K562 (cell line): ENCODE data around the gene PEPD. TPM values are rescaled to one million over a fixed set of nuclear protein-coding genes. Genes with fewer than 3 reads are reported as not detected.
A peak's percentile ranks its signal among the peaks of the same experiment; 100 is the strongest.

Source experiments
- ATAC-seq: fragments of 200-7000 bp; cut with Tn5 transposase; 3 replicates; pipeline ENCODE4 v1.9.1; 2020; ENCODE audit warnings: moderate library complexity
- BruUV-seq: library from RNA; stranded (reverse); fragments of 400-500 nt; replicated peaks from 2 replicates; lab custom pipeline; 2021; lab: Mats Ljungman, UMichigan
- CTCF ChIA-PET: fragments of 300-600 bp; formaldehyde crosslinking; extraction: SDS; loops from one replicate; lab custom pipeline; 2021; ENCODE audit warnings: low intra/inter-chr PET ratio; lab: Yijun Ruan, JAX
- POLR2A ChIA-PET: fragments of 300-600, 350-650 bp; sonication (Branson Sonifier 250); formaldehyde crosslinking; extraction: SDS; loops from one replicate; lab custom pipeline; 2021; ENCODE audit warnings: antibody characterized with exemption, inconsistent platforms; lab: Yijun Ruan, JAX
- DNase-seq, 4 experiments: peaks; one replicate each; pipeline versions ENCODE4 v3.0.0 to v3.0.0-alpha.2; 2011 to 2018; ENCODE audit warnings: low spot score in 3 of 4, mixed read lengths in 3 of 4; ENCODE audit errors: extremely low read depth in 1 of 4
- FAIRE-seq: peaks from 2 replicates; lab custom pipeline; 2011; peaks lifted over from hg19 to GRCh38; lab: Jason Lieb, UNC
- H2AFZ ChIP-seq: 2 replicates; pipeline ENCODE4 v1.6.0; 2011; ENCODE audit warnings: low read depth, low read length, control low read depth, inconsistent platforms
- H3K27ac ChIP-seq: fragments of 200-600 bp; 3 replicates; pipeline ENCODE4 v1.8.0; 2011; ENCODE audit warnings: low read depth, mild to moderate bottlenecking, control low read depth, inconsistent platforms, low read length, moderate library complexity, mixed read lengths; ENCODE audit errors: extremely low read depth
- H3K27me3 ChIP-seq, 2 experiments: fragments of 300-600 bp in 1 of 2; 2 replicates in 1 of 2; 3 replicates in 1 of 2; pipeline versions ENCODE4 v1.6.0 to v1.8.0; 2011; ENCODE audit warnings: inconsistent platforms in 2 of 2, low read length in 2 of 2, mild to moderate bottlenecking in 1 of 2, mixed read lengths in 1 of 2, moderate library complexity in 1 of 2; ENCODE audit not compliant: control insufficient read depth in 2 of 2, insufficient read depth in 2 of 2
- H3K36me3 ChIP-seq: fragments of 300-600 bp; 3 replicates; pipeline ENCODE4 v1.8.0; 2011; ENCODE audit warnings: mild to moderate bottlenecking, low read length, inconsistent platforms; ENCODE audit not compliant: control insufficient read depth, insufficient read depth
- H3K4me1 ChIP-seq, 2 experiments: fragments of 200-600 bp in 1 of 2; replicated peaks in 1 of 2; 2 replicates in 1 of 2; 3 replicates in 1 of 2; pipeline versions ENCODE4 v1.5.1 to v1.8.0; 2011; ENCODE audit warnings: inconsistent platforms in 2 of 2, low read length in 2 of 2, mild to moderate bottlenecking in 1 of 2, mixed read lengths in 1 of 2, moderate library complexity in 1 of 2; ENCODE audit not compliant: control insufficient read depth in 2 of 2, insufficient read depth in 2 of 2
- H3K4me2 ChIP-seq: 2 replicates; pipeline ENCODE4 v1.6.1; 2011; ENCODE audit warnings: low read length, control low read depth, inconsistent platforms, mixed read lengths; ENCODE audit not compliant: insufficient read depth
- H3K4me3 ChIP-seq: fragments of 200-600 bp; sonication (generic), shearing (Covaris generic); 2 replicates; pipeline ENCODE4 v1.5.1; 2016; ENCODE audit warnings: control low read depth, inconsistent platforms
- H3K79me2 ChIP-seq: fragments of 200-600 bp; 3 replicates; pipeline ENCODE4 v1.8.0; 2011; ENCODE audit warnings: low read length, inconsistent platforms; ENCODE audit not compliant: control insufficient read depth, insufficient read depth
- H3K9ac ChIP-seq, 2 experiments: 2 replicates each; pipeline versions ENCODE4 v1.6.0 to v1.6.1; 2011; ENCODE audit warnings: low read depth in 2 of 2, low read length in 2 of 2, control low read depth in 1 of 2, inconsistent platforms in 1 of 2, mild to moderate bottlenecking in 1 of 2, mixed read lengths in 1 of 2; ENCODE audit not compliant: insufficient read depth in 1 of 2
- H3K9me1 ChIP-seq: one replicate; pipeline ENCODE4 v1.6.0; 2011; ENCODE audit warnings: inconsistent platforms, mild to moderate bottlenecking, low read length, moderate library complexity; ENCODE audit not compliant: control insufficient read depth, insufficient read depth
- H3K9me3 ChIP-seq: replicated peaks from 2 replicates; pipeline ENCODE4 v1.5.1; 2011; ENCODE audit warnings: low read depth, low read length, inconsistent platforms; ENCODE audit not compliant: control insufficient read depth, insufficient read depth
- H4K20me1 ChIP-seq: replicated peaks from 2 replicates; pipeline ENCODE4 v1.6.1; 2011; ENCODE audit warnings: low read length, inconsistent platforms, mixed read lengths; ENCODE audit not compliant: control insufficient read depth, insufficient read depth
- HDGF ChIP-seq: fragments of 450-650 bp; IDR thresholded peaks from 2 replicates; pipeline ENCODE4 v1.6.1; 2016
- NFRKB ChIP-seq: fragments of 450-650 bp; IDR thresholded peaks from 2 replicates; pipeline ENCODE4 v1.6.1; 2016; ENCODE audit warnings: low read depth
- POLR2G ChIP-seq: fragments of 200-400 bp; formaldehyde crosslinking; IDR thresholded peaks from 2 replicates; pipeline ENCODE4 v1.6.1; 2017; ENCODE audit warnings: low read depth, mild to moderate bottlenecking, antibody characterized with exemption, low read length, moderate library complexity
- RAD21 ChIP-seq, 2 experiments: fragments of 250-450 bp in 1 of 2; fragments of 450-650 bp in 1 of 2; sonication (Bioruptor Pico) in 1 of 2; formaldehyde crosslinking in 1 of 2; IDR thresholded peaks in 1 of 2; conservative IDR thresholded peaks in 1 of 2; 2 replicates each; pipeline versions ENCODE4 v1.4.0 to v1.8.0; 2020 to 2022; ENCODE audit warnings: mild to moderate bottlenecking in 2 of 2, moderate library complexity in 1 of 2
- ZNF217 ChIP-seq: sonication (generic); formaldehyde crosslinking; IDR thresholded peaks from 2 replicates; pipeline ENCODE4 v1.8.0; 2022; ENCODE audit warnings: mild to moderate bottlenecking, missing genetic modification reagents
- WGBS: fragments of 100-300 bp; shearing (Covaris generic); methylation state at CpG from one replicate; pipeline ENCODE4 v1.1.6; 2016; ENCODE audit warnings: low coverage, mixed read lengths; ENCODE audit not compliant: insufficient coverage; ENCODE audit errors: missing lambda C conversion rate; 5-methylcytosine and 5-hydroxymethylcytosine counted together
- in situ Hi-C: fragments of 300-500 bp; cut with MboI; formaldehyde crosslinking; loops from 4 replicates; pipeline ENCODE4 v1.15.0; 2018; ENCODE audit warnings: inconsistent platforms, mixed read lengths
- intact Hi-C: fragments of 100-400 bp; cut with micrococcal nuclease; formaldehyde crosslinking; loops from 2 replicates; pipeline ENCODE4 v1.14.2; 2022
- polyA plus RNA-seq, 8 experiments: library from polyadenylated mRNA; depleted of rRNA in 4 of 8; stranded (reverse) in 5 of 8; unstranded in 3 of 8; fragments of >200 nt; fragmentation: Nextera tagmentation in 2 of 8; fragmentation: Illumina TruSeq in 1 of 8; extraction: Ambion mirVana in 2 of 8; extraction: Trizol in 1 of 8; gene quantifications; 2 replicates each; pipeline versions ENCODE4 v1.2.1 to v1.2.3, GENCODE V29; 2011 to 2014; ENCODE audit warnings: inconsistent platforms in 1 of 8, missing spikeins in 1 of 8
- total RNA-seq, 7 experiments: library from RNA; depleted of rRNA in 6 of 7; stranded (reverse); fragments of >200 nt in 6 of 7; fragmentation: Illumina TruSeq in 2 of 7; extraction: Trizol in 2 of 7; gene quantifications; 2 replicates each; pipeline versions ENCODE4 v1.2.1 to v1.2.3, GENCODE V29; 2011 to 2021; ENCODE audit warnings: low replicate concordance in 1 of 7
- TF ChIP-seq, protein P1 (sequence below), 3 experiments: IDR thresholded peaks in 2 of 3; conservative IDR thresholded peaks in 1 of 3; 2 replicates each; pipeline ENCODE4 v1.5.1; 2011 to 2012; ENCODE audit warnings: low read length in 3 of 3, mild to moderate bottlenecking in 3 of 3, control low read depth in 2 of 3, improper control_type of control experiment in 1 of 3, inconsistent platforms in 1 of 3, low read depth in 1 of 3, mixed read lengths in 1 of 3, moderate library complexity in 1 of 3; ENCODE audit not compliant: insufficient read depth in 2 of 3

The PEPD gene
- total and polyA plus RNA-seq, 9 of the 15 experiments (the other 6 are each of a cell fraction or from before 2014, with no cell fraction given) = 1.3 to 19.2 (median 16.0) TPM

- DNase-seq = no peak
- BruUV-seq = no TSS peak
- FAIRE-seq = no peak
- H3K36me3 ChIP-seq = no peaks in the 10 kb centered on the region
- no peak overlapping the region for H2AFZ ChIP-seq
- 23% methylated on average over 15 of the region's 18 CpGs for WGBS
- H3K9me1 ChIP-seq = no peaks in the 10 kb centered on the region
- TF ChIP-seq RAD21 (CRISPR knock-in tag; conservative IDR thresholded peaks at IDR 0.05 in 1 of 2, IDR thresholded peaks at IDR 0.05 in 1 of 2) (0 out of 4 replicates have a peak, but pooled peaks of 1 of the 2 experiments have one; percentile 5), ZNF217 (CRISPR knock-in tag) (no peak), HDGF (no peak), NFRKB (no peak), POLR2G (0 out of 2 replicates have a peak, but pooled peaks have one; percentile 16)
- TF ChIP-seq, protein P1, sequence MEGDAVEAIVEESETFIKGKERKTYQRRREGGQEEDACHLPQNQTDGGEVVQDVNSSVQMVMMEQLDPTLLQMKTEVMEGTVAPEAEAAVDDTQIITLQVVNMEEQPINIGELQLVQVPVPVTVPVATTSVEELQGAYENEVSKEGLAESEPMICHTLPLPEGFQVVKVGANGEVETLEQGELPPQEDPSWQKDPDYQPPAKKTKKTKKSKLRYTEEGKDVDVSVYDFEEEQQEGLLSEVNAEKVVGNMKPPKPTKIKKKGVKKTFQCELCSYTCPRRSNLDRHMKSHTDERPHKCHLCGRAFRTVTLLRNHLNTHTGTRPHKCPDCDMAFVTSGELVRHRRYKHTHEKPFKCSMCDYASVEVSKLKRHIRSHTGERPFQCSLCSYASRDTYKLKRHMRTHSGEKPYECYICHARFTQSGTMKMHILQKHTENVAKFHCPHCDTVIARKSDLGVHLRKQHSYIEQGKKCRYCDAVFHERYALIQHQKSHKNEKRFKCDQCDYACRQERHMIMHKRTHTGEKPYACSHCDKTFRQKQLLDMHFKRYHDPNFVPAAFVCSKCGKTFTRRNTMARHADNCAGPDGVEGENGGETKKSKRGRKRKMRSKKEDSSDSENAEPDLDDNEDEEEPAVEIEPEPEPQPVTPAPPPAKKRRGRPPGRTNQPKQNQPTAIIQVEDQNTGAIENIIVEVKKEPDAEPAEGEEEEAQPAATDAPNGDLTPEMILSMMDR (IDR thresholded peaks at IDR 0.05 in 2 of 3, conservative IDR thresholded peaks at IDR 0.05 in 1 of 3; ENCODE audit: insufficient read depth in 2 of 3, low read depth in 1 of 3, low read length in 3 of 3) = peak in 1 of 3 experiments; percentile 7; a peak in 1 of 6 replicates
- no peak overlapping the region; a peak in 1 of 4 replicates for H3K9ac ChIP-seq
- in situ Hi-C loops (loop anchor here (10.0 kb wide), 1 partner anchor 258 kb away; no protein-coding TSS in a partner anchor), intact Hi-C loops (no loop called here)
- H3K4me1 ChIP-seq = peaks cover 0 to 44% of the 10 kb centered on the region in 2 experiments; a peak in 2 of 5 replicates
- no peaks in the 10 kb centered on the region for H3K9me3 ChIP-seq
- ChIA-PET POLR2A (interaction anchor here (0.7 to 1.3 kb wide), 2 partner anchors 10 to 16 kb away, joined by 3 read pairs; no protein-coding TSS in a partner anchor), CTCF (no interaction called here)
- no peak for ATAC-seq
- no peak overlapping the region for H3K4me2 ChIP-seq
- peaks cover 0 to 28% of the 10 kb centered on the region in 2 experiments; a peak in 2 of 5 replicates for H3K27me3 ChIP-seq
- H3K4me3 ChIP-seq = no peak overlapping the region
- no peak overlapping the region for H3K27ac ChIP-seq
- H3K79me2 ChIP-seq = no peaks in the 10 kb centered on the region
- H4K20me1 ChIP-seq = peaks cover 19% of the 10 kb centered on the region
Observed at GRCh38 chr19:33402421-33403220, 119.0 kb downstream of the PEPD start.
